Parathyroid adenoma (tissue), 2 donors: ENCODE measurements around the gene ARHGEF4.

ENCODE experiments used
- H2AFZ ChIP-seq: fragments of 300-600 bp; sonication (generic); one replicate; pipeline ENCODE4 v1.7.0; 2017; ENCODE audit warnings: antibody characterized with exemption, mild to moderate bottlenecking
- H3K27ac ChIP-seq: fragments of 300-600 bp; sonication (generic); one replicate; pipeline ENCODE4 v1.7.0; 2017
- H3K27me3 ChIP-seq: fragments of 300-600 bp; sonication (generic); one replicate; pipeline ENCODE4 v1.7.0; 2017; ENCODE audit warnings: low read length; ENCODE audit not compliant: control insufficient read depth, insufficient read depth
- H3K36me3 ChIP-seq: fragments of 300-600 bp; sonication (generic); one replicate; pipeline ENCODE4 v1.7.0; 2017; ENCODE audit warnings: low read length; ENCODE audit not compliant: control insufficient read depth, insufficient read depth
- H3K4me1 ChIP-seq: fragments of 300-600 bp; sonication (generic); one replicate; pipeline ENCODE4 v1.7.0; 2017; ENCODE audit warnings: control low read depth
- H3K4me2 ChIP-seq: fragments of 300-600 bp; sonication (generic); one replicate; pipeline ENCODE4 v1.7.0; 2017; ENCODE audit warnings: low read length
- H3K4me3 ChIP-seq: fragments of 300-600 bp; sonication (generic); one replicate; pipeline ENCODE4 v1.7.0; 2017; ENCODE audit warnings: low read depth, low read length
- H3K79me2 ChIP-seq: fragments of 300-600 bp; sonication (generic); one replicate; pipeline ENCODE4 v1.7.0; 2017; ENCODE audit warnings: control low read depth
- H3K9ac ChIP-seq: fragments of 300-600 bp; sonication (generic); one replicate; pipeline ENCODE4 v1.7.0; 2017; ENCODE audit warnings: mild to moderate bottlenecking
- H3K9me3 ChIP-seq: fragments of 300-600 bp; sonication (generic); one replicate; pipeline ENCODE4 v1.7.0; 2017; ENCODE audit warnings: low read length; ENCODE audit not compliant: control insufficient read depth
- TF ChIP-seq, protein P1 (sequence below): fragments of 300-600 bp; sonication (generic); IDR thresholded peaks from one replicate; pipeline ENCODE4 v1.7.0; 2017; ENCODE audit warnings: antibody characterized with exemption, mild to moderate bottlenecking
- donor health status: primary hyperparathyroidism.

The ARHGEF4 gene

DNA sequence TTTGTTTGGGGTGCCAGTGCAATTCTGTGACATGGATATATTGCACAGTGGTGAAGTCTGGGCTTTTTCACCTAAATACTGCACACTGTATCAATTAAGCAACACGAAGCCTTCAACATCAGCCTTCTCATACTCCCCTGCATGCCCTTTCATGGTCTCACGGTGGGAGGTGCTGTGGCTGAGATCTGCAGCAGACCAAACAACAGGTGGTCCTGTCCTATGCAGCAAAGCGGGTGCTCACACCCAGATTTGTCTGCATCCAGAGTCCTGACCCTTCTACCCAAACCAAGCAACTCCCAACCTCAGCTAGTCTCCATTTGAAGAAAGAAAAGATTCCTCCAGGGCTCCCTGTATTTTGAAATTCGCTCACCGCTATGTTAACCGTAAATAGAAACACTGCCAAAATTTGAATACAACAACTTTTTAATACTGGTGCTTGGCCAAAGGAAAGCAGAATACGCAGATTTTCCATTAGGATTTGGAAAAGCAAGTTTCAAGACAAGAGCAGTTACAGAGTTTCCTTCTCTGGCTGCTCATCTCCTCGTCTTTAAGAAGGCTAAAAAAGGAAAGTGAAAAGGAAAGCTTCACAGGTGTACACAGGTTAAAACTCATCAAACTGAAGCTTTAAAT, 221.6 kb downstream of the ARHGEF4 start:
- peaks cover 71% of the 10 kb centered on the region for H3K79me2 ChIP-seq
- H2AFZ ChIP-seq: no peak overlapping the region
- TF ChIP-seq, protein P1, sequence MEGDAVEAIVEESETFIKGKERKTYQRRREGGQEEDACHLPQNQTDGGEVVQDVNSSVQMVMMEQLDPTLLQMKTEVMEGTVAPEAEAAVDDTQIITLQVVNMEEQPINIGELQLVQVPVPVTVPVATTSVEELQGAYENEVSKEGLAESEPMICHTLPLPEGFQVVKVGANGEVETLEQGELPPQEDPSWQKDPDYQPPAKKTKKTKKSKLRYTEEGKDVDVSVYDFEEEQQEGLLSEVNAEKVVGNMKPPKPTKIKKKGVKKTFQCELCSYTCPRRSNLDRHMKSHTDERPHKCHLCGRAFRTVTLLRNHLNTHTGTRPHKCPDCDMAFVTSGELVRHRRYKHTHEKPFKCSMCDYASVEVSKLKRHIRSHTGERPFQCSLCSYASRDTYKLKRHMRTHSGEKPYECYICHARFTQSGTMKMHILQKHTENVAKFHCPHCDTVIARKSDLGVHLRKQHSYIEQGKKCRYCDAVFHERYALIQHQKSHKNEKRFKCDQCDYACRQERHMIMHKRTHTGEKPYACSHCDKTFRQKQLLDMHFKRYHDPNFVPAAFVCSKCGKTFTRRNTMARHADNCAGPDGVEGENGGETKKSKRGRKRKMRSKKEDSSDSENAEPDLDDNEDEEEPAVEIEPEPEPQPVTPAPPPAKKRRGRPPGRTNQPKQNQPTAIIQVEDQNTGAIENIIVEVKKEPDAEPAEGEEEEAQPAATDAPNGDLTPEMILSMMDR: no peak
- H3K4me2 ChIP-seq: no peak overlapping the region
- no peak overlapping the region for H3K4me3 ChIP-seq
- no peak overlapping the region for H3K27ac ChIP-seq
- no peaks in the 10 kb centered on the region for H3K27me3 ChIP-seq
- peaks cover 27% of the 10 kb centered on the region for H3K4me1 ChIP-seq
- H3K9me3 ChIP-seq: no peaks in the 10 kb centered on the region
- H3K36me3 ChIP-seq: no peaks in the 10 kb centered on the region
- H3K9ac ChIP-seq: no peak overlapping the region

DNA sequence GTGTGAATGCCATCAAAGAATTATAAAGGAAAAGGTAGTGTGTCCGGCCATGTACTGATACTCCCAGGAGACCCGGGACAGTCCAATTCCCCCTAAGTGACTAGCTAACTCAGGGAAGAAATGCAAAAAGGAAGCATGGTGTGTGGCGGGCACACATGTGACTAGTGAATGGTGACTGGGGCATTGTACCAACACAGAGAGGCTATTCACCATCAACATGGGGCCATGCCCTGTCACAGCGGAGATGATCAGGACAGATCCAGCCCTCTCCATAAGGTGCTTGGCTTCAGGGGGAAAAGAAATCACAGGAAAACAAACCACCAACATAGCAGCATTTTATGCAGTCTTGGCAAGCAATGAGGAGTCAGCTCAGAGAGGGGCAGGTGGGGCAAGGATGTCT, 222.2 kb downstream of the ARHGEF4 start:
- H3K4me2 ChIP-seq: no peak overlapping the region
- no peak overlapping the region for H3K27ac ChIP-seq
- no peaks in the 10 kb centered on the region for H3K9me3 ChIP-seq
- H3K79me2 ChIP-seq: peaks cover 67% of the 10 kb centered on the region
- H3K9ac ChIP-seq: no peak overlapping the region
- H3K4me1 ChIP-seq: peaks cover 27% of the 10 kb centered on the region
- H2AFZ ChIP-seq: no peak overlapping the region
- no peaks in the 10 kb centered on the region for H3K36me3 ChIP-seq
- no peak overlapping the region for H3K4me3 ChIP-seq
- TF ChIP-seq, protein P1: no peak
- no peaks in the 10 kb centered on the region for H3K27me3 ChIP-seq

DNA sequence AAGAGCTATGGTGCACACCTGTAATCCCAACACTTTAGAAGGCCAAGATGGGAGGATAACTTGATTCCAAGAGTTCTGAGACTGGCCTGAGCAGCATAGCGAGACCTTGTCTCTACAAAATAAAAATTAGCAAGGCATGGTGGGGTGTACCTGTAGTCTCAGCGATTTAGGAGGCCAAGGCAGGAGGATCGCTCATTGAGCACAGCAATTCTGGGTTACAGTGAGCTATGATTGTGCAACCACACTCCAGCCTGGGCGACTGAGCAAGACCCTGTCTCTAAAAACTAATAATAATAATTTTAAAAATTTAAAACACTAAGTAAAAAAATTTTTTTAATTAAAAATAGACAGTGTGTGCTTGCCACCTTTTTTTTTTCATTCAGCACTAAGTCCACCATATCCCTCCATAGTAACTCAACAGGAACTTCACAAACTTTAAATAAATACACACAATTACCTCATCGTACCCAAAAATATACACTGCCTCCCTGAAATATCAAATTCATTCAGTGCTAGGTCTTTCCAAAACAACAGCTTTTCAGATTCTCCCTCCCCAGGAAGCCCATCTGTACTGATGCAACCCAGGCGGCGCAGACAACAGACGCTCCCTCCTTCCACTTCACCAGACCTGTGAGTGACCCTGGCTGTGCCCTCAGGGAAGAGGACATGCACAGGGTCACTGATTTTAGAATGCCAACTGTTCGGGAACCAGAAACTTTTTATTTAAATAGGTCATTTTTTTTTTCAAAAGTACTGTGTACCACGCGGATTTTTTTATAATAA, 227.0 kb downstream of the ARHGEF4 start:
- TF ChIP-seq, protein P1: no peak
- H3K27ac ChIP-seq: no peak overlapping the region

DNA sequence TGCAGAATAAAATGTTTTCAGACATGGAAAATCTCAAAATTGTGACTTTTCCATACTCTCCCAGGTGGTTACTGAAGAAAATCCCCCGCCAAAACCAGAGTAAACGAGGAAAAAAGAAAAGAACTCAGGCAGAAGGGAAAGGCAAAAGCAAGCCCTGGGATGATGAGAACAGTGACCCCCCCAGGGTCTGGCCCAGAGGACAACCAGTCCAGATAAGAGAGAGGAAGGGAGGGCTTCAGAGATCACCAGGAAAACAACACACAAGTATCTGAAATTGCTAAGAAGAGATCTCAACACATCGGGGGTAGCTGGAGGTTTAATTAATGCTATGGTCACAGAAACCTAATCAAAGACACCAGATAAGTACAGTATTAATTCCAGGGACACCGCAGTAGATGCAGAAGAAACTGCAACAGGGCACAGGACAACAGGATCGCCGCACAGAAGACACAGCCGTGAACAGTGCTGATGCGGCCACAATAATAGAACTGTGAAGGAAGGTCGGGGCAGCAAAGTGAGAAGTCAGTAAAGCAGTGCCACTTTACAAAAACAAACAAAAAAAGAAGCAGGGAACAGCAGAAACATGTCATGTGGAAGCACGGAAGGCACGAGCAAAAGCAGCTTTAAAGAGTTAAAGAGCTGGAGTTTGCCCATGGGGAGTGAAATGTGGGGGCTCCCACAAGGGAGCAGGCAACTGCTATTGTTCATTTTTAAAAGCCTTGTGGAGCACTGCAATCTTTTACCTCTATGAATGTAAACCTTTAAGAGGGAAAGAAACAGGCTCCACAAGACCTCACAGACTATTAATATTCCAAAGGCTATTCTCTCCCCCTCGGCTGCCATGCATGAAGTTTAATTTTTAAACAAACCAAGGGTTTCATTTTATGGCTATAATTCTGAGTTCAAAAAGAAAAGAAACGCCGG, 228.1 kb downstream of the ARHGEF4 start:
- peaks cover 26% of the 10 kb centered on the region for H3K4me1 ChIP-seq
- no peak overlapping the region for H3K9ac ChIP-seq
- TF ChIP-seq, protein P1: no peak
- H3K36me3 ChIP-seq: no peaks in the 10 kb centered on the region
- H3K79me2 ChIP-seq: peaks cover 55% of the 10 kb centered on the region
- H2AFZ ChIP-seq: no peak overlapping the region
- H3K9me3 ChIP-seq: no peaks in the 10 kb centered on the region
- no peak overlapping the region for H3K4me3 ChIP-seq
- H3K27me3 ChIP-seq: no peaks in the 10 kb centered on the region
- no peak overlapping the region for H3K27ac ChIP-seq
- no peak overlapping the region for H3K4me2 ChIP-seq

More for the DNA sequence above, 227.0 kb downstream of the ARHGEF4 start:
- Histone ChIP-seq H3K27me3 (no peaks in the 10 kb centered on the region), H3K9ac (no peak overlapping the region), H2AFZ (no peak overlapping the region), H3K4me2 (no peak overlapping the region), H3K36me3 (no peaks in the 10 kb centered on the region), H3K79me2 (peaks cover 54% of the 10 kb centered on the region), H3K9me3 (no peaks in the 10 kb centered on the region), H3K4me3 (no peak overlapping the region), H3K4me1 (peaks cover 29% of the 10 kb centered on the region)
